ENCODE measurements around the gene COL23A1. TPM values are rescaled to one million over a fixed set of nuclear protein-coding genes. Genes with fewer than 3 reads are reported as not detected.

The COL23A1 gene
- total RNA-seq, 1 experiment from 2014 or later, result 15.0 TPM

DNA sequence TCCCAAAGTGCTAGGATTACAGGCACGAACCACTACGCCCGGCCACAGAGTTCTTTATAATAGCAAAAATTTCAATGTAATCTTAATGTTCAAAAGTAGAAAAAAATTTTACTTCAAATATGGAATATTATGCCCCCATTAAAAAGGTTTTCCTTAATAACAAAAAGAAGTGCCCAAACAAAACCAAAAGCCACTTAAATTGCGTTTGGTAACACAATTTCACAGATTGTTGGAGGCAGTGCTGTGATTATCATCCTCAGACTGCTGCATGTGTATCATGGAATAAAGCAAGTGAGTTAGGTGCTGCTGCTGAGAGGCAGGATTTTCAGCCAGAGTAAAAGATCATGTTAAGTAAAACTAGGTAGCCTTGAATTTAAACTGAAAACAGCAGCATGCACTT, 132.7 kb downstream of the COL23A1 start:
- no peak overlapping the region for H3K27ac Mint-ChIP-seq
- no peak for DNase-seq (ENCODE audit: low spot score)
- no peaks in the 10 kb centered on the region for H3K36me3 Mint-ChIP-seq
- ChIA-PET CTCF (interaction anchor here (1.5 kb wide), 1 partner anchor 174 kb away, joined by 3 read pairs; no protein-coding TSS in a partner anchor), POLR2A (no interaction called here)
- H3K4me1 Mint-ChIP-seq, result peaks cover 31% of the 10 kb centered on the region
- ATAC-seq, result no peak
- H3K9me3 Mint-ChIP-seq, result no peaks in the 10 kb centered on the region
- no peaks in the 10 kb centered on the region for H3K27me3 Mint-ChIP-seq (ENCODE audit: low read depth)
- TF ChIP-seq, protein P1, sequence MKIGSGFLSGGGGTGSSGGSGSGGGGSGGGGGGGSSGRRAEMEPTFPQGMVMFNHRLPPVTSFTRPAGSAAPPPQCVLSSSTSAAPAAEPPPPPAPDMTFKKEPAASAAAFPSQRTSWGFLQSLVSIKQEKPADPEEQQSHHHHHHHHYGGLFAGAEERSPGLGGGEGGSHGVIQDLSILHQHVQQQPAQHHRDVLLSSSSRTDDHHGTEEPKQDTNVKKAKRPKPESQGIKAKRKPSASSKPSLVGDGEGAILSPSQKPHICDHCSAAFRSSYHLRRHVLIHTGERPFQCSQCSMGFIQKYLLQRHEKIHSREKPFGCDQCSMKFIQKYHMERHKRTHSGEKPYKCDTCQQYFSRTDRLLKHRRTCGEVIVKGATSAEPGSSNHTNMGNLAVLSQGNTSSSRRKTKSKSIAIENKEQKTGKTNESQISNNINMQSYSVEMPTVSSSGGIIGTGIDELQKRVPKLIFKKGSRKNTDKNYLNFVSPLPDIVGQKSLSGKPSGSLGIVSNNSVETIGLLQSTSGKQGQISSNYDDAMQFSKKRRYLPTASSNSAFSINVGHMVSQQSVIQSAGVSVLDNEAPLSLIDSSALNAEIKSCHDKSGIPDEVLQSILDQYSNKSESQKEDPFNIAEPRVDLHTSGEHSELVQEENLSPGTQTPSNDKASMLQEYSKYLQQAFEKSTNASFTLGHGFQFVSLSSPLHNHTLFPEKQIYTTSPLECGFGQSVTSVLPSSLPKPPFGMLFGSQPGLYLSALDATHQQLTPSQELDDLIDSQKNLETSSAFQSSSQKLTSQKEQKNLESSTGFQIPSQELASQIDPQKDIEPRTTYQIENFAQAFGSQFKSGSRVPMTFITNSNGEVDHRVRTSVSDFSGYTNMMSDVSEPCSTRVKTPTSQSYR (CRISPR knock-in tag; IDR thresholded peaks at IDR 0.05), result no peak
- TF ChIP-seq, protein P2, sequence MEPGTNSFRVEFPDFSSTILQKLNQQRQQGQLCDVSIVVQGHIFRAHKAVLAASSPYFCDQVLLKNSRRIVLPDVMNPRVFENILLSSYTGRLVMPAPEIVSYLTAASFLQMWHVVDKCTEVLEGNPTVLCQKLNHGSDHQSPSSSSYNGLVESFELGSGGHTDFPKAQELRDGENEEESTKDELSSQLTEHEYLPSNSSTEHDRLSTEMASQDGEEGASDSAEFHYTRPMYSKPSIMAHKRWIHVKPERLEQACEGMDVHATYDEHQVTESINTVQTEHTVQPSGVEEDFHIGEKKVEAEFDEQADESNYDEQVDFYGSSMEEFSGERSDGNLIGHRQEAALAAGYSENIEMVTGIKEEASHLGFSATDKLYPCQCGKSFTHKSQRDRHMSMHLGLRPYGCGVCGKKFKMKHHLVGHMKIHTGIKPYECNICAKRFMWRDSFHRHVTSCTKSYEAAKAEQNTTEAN (CRISPR knock-in tag; IDR thresholded peaks at IDR 0.05), result no peak
- TF ChIP-seq SMAD4 (CRISPR knock-in tag; IDR thresholded peaks at IDR 0.05), result no peak
- TF ChIP-seq ZNF232 (CRISPR knock-in tag; IDR thresholded peaks at IDR 0.05), result no peak
- TF ChIP-seq, protein P3, sequence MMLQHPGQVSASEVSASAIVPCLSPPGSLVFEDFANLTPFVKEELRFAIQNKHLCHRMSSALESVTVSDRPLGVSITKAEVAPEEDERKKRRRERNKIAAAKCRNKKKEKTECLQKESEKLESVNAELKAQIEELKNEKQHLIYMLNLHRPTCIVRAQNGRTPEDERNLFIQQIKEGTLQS (CRISPR knock-in tag; conservative IDR thresholded peaks at IDR 0.05), result no peak
- H3K4me3 Mint-ChIP-seq, result no peak overlapping the region

DNA sequence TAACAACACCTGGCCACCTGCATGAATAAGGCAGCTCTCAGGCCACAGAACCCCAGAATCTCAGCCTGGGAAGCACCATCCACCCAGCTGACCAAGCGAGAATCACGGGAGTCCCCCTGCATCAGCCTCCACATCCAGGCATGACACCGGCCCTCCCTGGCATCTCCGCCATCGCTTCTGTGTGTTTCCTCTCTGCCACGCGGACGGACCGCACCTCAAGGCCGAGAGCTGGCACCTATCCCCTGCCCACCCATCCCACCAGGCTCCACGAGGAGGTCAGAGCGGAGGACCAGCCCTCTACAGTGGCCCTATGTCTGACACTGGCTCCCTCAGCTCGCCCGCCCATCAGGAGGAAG, 134.7 kb downstream of the COL23A1 start:
- DNase-seq (ENCODE audit: low spot score) (no peak), ATAC-seq (no peak)
- Mint-ChIP-seq H3K4me3 (no peak overlapping the region), H3K27ac (no peak overlapping the region), H3K4me1 (peaks cover 14% of the 10 kb centered on the region), H3K27me3 (ENCODE audit: low read depth) (no peaks in the 10 kb centered on the region), H3K9me3 (no peaks in the 10 kb centered on the region), H3K36me3 (no peaks in the 10 kb centered on the region)
- CTCF ChIA-PET, result interaction anchor here (0.9 to 1.3 kb wide), 2 partner anchors 8 to 208 kb away, joined by 3 read pairs; no protein-coding TSS in a partner anchor
- POLR2A ChIA-PET, result interaction anchor here (0.9 kb wide), 1 partner anchor 69 kb away, joined by 3 read pairs; no protein-coding TSS in a partner anchor
- TF ChIP-seq NFYB (CRISPR knock-in tag; conservative IDR thresholded peaks at IDR 0.05; ENCODE audit: low read depth), result no peak
- TF ChIP-seq, protein P4, sequence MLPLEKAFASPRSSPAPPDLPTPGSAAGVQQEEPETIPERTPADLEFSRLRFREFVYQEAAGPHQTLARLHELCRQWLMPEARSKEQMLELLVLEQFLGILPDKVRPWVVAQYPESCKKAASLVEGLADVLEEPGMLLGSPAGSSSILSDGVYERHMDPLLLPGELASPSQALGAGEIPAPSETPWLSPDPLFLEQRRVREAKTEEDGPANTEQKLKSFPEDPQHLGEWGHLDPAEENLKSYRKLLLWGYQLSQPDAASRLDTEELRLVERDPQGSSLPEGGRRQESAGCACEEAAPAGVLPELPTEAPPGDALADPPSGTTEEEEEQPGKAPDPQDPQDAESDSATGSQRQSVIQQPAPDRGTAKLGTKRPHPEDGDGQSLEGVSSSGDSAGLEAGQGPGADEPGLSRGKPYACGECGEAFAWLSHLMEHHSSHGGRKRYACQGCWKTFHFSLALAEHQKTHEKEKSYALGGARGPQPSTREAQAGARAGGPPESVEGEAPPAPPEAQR (CRISPR knock-in tag; IDR thresholded peaks at IDR 0.05), result no peak
- TF ChIP-seq CREB1 (CRISPR knock-in tag; IDR thresholded peaks at IDR 0.05), result no peak
- TF ChIP-seq ZNF396 (CRISPR knock-in tag; IDR thresholded peaks at IDR 0.05; ENCODE audit: borderline replicate concordance), result no peak
- no peak for TF ChIP-seq JAZF1 (CRISPR knock-in tag; IDR thresholded peaks at IDR 0.05)
- TF ChIP-seq NR2C2 (CRISPR knock-in tag; IDR thresholded peaks at IDR 0.05), result no peak
- TF ChIP-seq, protein P5, sequence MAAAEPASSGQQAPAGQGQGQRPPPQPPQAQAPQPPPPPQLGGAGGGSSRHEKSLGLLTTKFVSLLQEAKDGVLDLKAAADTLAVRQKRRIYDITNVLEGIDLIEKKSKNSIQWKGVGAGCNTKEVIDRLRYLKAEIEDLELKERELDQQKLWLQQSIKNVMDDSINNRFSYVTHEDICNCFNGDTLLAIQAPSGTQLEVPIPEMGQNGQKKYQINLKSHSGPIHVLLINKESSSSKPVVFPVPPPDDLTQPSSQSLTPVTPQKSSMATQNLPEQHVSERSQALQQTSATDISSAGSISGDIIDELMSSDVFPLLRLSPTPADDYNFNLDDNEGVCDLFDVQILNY (CRISPR knock-in tag; IDR thresholded peaks at IDR 0.05), result no peak
- no peak for TF ChIP-seq ZNF671 (CRISPR knock-in tag; IDR thresholded peaks at IDR 0.05)
- TF ChIP-seq, protein P6, sequence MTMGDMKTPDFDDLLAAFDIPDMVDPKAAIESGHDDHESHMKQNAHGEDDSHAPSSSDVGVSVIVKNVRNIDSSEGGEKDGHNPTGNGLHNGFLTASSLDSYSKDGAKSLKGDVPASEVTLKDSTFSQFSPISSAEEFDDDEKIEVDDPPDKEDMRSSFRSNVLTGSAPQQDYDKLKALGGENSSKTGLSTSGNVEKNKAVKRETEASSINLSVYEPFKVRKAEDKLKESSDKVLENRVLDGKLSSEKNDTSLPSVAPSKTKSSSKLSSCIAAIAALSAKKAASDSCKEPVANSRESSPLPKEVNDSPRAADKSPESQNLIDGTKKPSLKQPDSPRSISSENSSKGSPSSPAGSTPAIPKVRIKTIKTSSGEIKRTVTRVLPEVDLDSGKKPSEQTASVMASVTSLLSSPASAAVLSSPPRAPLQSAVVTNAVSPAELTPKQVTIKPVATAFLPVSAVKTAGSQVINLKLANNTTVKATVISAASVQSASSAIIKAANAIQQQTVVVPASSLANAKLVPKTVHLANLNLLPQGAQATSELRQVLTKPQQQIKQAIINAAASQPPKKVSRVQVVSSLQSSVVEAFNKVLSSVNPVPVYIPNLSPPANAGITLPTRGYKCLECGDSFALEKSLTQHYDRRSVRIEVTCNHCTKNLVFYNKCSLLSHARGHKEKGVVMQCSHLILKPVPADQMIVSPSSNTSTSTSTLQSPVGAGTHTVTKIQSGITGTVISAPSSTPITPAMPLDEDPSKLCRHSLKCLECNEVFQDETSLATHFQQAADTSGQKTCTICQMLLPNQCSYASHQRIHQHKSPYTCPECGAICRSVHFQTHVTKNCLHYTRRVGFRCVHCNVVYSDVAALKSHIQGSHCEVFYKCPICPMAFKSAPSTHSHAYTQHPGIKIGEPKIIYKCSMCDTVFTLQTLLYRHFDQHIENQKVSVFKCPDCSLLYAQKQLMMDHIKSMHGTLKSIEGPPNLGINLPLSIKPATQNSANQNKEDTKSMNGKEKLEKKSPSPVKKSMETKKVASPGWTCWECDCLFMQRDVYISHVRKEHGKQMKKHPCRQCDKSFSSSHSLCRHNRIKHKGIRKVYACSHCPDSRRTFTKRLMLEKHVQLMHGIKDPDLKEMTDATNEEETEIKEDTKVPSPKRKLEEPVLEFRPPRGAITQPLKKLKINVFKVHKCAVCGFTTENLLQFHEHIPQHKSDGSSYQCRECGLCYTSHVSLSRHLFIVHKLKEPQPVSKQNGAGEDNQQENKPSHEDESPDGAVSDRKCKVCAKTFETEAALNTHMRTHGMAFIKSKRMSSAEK (CRISPR knock-in tag; IDR thresholded peaks at IDR 0.05; ENCODE audit: borderline replicate concordance), result no peak
- TF ChIP-seq MXD4 (CRISPR knock-in tag; IDR thresholded peaks at IDR 0.05; ENCODE audit: borderline replicate concordance), result no peak
- no peak for TF ChIP-seq MYBL2 (CRISPR knock-in tag; IDR thresholded peaks at IDR 0.05)
- no peak for TF ChIP-seq OVOL2 (CRISPR knock-in tag; IDR thresholded peaks at IDR 0.05; ENCODE audit: borderline replicate concordance)
- TF ChIP-seq, protein P3 (CRISPR knock-in tag; conservative IDR thresholded peaks at IDR 0.05), result no peak
- no peak for TF ChIP-seq NR3C1 (CRISPR knock-in tag; conservative IDR thresholded peaks at IDR 0.05; ENCODE audit: low read depth)
- TF ChIP-seq IRF2 (CRISPR knock-in tag; IDR thresholded peaks at IDR 0.05; ENCODE audit: borderline replicate concordance, low read depth), result no peak
- TF ChIP-seq, protein P7, sequence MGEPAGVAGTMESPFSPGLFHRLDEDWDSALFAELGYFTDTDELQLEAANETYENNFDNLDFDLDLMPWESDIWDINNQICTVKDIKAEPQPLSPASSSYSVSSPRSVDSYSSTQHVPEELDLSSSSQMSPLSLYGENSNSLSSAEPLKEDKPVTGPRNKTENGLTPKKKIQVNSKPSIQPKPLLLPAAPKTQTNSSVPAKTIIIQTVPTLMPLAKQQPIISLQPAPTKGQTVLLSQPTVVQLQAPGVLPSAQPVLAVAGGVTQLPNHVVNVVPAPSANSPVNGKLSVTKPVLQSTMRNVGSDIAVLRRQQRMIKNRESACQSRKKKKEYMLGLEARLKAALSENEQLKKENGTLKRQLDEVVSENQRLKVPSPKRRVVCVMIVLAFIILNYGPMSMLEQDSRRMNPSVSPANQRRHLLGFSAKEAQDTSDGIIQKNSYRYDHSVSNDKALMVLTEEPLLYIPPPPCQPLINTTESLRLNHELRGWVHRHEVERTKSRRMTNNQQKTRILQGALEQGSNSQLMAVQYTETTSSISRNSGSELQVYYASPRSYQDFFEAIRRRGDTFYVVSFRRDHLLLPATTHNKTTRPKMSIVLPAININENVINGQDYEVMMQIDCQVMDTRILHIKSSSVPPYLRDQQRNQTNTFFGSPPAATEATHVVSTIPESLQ (CRISPR knock-in tag; IDR thresholded peaks at IDR 0.05), result no peak
- TF ChIP-seq NFE2L1 (CRISPR knock-in tag; IDR thresholded peaks at IDR 0.05), result no peak
- no peak for TF ChIP-seq RORB (CRISPR knock-in tag; IDR thresholded peaks at IDR 0.05)
- no peak for TF ChIP-seq KAT7 (CRISPR knock-in tag; IDR thresholded peaks at IDR 0.05; ENCODE audit: borderline replicate concordance)
